ENCODE data around the gene CAPN9.

The CAPN9 gene

DNA sequence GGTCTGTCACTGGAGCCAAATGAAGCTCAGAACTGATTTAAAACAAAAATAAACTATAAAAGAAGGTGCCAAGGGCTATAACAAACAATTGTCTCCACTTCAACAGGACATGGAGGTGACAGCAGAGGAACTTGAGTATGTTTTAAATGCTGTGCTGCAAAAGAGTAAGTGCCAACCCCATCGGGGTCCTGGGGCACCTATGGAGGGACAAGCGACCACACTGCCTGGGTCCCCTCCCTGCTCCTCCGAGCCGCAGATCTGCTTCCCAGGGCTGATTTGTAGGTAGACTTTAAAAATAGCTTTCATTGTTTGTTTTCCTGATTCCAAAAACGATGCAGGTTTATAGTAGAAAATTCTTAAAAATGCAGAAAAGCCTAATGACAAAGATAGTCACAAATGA, 42.8 kb downstream of the CAPN9 start:
- DNase-seq (ENCODE audit: low spot score): peak; percentile 2
- in situ Hi-C loops (cut with MboI; ENCODE audit: low sequenced_read_pairs, unreplicated experiment): no loop called here

DNA sequence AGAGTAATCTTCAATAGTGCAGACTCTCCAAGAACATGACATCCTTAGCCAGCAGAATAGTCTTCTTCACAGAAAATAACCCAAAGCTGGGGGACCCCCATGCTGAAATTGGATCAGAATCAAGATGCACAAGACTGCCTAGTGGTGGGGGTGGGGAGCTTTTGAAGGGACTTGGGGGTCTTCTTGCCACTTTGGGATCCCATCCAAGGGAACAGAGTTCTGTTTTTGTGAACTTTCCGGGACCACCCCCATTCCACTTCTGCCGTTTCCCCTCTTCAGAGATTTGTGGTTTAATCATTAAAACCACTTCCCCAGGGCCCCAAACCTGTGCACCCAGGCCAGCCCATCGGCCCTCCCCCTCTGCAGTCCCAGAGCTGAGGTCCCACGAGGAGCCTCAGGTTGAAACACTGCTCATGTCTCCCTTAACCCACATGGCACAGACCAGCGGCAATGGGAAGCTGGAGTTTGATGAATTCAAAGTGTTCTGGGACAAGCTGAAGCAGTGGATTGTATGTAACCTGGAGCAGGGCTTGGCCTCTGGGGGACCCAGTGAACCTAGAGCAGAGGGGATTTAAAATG, 44.9 kb downstream of the CAPN9 start:
- no peak for DNase-seq (ENCODE audit: low spot score)
- no peak for TF ChIP-seq CTCF (IDR thresholded peaks at IDR 0.05; ENCODE audit: borderline replicate concordance, control extremely low read depth, extremely low read depth, insufficient read depth, missing control alignments)
- in situ Hi-C loops (cut with MboI; ENCODE audit: low sequenced_read_pairs, unreplicated experiment): no loop called here

More for the DNA sequence above, 42.8 kb downstream of the CAPN9 start:
- no peak for TF ChIP-seq CTCF (IDR thresholded peaks at IDR 0.05; ENCODE audit: borderline replicate concordance, control extremely low read depth, extremely low read depth, insufficient read depth, missing control alignments)

DNA sequence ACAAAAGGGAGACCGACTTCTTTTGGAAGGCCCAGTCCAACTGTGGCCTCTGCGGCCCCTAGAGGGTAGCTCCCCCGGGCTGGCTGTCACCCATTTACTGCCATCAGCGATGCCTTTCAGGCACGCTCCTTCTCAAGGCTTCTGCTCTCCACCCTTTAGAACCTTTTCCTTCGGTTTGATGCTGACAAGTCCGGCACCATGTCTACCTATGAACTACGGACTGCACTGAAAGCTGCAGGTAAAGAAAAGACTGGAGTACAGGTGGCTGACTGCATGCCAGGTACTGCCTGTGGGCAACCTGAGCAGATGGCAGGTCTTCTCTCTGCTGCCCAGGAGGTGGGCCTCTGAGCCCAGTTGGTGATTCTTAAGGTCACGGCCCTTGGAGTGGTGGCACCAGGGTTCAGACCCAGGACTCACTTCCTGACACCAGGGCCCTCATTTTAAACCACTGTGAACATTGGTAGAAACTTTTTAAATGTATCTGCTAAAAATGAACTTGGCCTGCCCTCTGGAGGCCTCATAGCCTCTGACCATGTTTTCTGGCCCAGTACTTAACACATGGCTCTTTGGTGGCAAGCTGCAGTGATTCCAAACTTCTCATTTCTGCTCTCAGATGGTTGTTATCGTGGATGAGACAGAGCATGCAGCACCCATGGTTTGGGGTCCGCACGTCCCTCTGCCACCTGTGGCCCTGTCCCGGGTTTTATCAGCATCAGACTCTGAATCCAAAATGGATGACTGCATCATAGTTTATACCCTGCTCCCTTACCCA, 45.7 kb downstream of the CAPN9 start:
- in situ Hi-C loops (cut with MboI; ENCODE audit: low sequenced_read_pairs, unreplicated experiment): no loop called here
- no peak for DNase-seq (ENCODE audit: low spot score)
- peak; percentile 20 for TF ChIP-seq CTCF (IDR thresholded peaks at IDR 0.05; ENCODE audit: borderline replicate concordance, control extremely low read depth, extremely low read depth, insufficient read depth, missing control alignments)

DNA sequence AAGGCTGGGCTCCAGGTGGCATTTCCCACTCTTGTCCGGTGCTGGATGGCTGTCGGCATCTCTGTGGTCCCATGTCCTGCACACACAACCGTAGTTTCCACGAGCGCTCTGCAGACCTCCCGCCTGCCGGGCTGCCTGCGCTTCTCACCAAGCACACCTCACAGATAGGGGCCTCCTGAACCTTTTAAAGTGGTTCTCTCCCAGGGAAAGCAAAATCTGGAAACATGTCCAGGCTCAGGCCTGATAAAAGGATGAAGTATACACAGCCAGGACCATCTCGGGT, 46.2 kb downstream of the CAPN9 start:
- no peak for TF ChIP-seq CTCF (IDR thresholded peaks at IDR 0.05; ENCODE audit: borderline replicate concordance, control extremely low read depth, extremely low read depth, insufficient read depth, missing control alignments)
- DNase-seq (ENCODE audit: low spot score): no peak
- in situ Hi-C loops (cut with MboI; ENCODE audit: low sequenced_read_pairs, unreplicated experiment): no loop called here

DNA sequence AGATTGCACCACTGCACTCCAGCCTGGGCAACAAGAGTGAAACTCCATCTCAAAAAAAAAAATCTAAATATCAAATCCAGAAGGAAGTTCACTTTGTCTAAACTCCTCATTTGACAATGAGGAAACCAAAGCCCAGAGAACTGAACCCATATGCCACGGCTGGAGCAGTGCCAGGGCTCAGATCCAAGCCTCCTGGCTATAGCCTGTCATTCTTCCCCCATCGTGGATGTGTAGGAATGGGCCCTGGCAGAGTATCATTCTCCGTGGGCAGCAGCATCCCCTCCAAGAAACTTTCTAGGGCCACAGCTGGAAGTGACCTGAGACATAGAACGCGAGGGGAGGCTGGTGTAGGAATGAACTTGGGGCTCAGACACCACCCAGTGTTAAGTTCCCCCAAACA, 47.2 kb downstream of the CAPN9 start:
- DNase-seq (ENCODE audit: low spot score): no peak
- in situ Hi-C loops (cut with MboI; ENCODE audit: low sequenced_read_pairs, unreplicated experiment): no loop called here
- TF ChIP-seq CTCF (IDR thresholded peaks at IDR 0.05; ENCODE audit: borderline replicate concordance, control extremely low read depth, extremely low read depth, insufficient read depth, missing control alignments): no peak

DNA sequence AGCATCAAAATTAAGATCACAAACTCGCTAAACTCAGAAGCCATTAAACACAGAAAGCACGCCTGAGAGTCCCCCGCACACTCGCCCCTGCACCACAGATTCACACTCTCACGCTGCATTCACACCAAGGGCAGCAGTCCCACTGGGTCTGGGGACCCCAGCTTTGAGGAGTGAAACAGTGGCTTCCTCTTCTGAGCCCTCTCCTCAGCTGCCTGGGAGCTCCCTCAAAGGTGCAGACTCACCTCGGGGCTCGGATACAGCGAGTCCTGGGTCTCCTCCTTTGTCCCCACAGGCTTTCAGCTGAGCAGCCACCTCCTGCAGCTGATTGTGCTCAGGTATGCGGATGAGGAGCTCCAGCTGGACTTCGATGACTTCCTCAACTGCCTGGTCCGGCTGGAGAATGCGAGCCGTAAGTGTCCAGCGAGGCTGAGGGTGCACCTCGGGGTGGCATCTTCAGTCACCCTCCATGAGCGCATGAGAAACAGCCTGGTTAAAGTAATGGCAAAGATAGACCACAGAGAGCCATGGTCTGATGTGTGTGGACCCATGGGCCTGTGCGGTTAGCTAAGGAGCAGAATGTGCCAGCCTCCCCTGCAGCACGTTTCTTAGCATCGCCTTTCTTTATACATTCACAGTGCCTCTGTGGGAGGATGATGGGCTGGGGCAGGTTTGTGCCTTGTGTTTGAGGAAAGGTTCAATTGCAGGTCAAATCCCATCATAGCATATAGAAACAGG, 47.9 kb downstream of the CAPN9 start:
- no peak for DNase-seq (ENCODE audit: low spot score)
- TF ChIP-seq CTCF (IDR thresholded peaks at IDR 0.05; ENCODE audit: borderline replicate concordance, control extremely low read depth, extremely low read depth, insufficient read depth, missing control alignments): no peak
- in situ Hi-C loops (cut with MboI; ENCODE audit: low sequenced_read_pairs, unreplicated experiment): no loop called here

Measured in GM13976 (cell line).